Measurements from ENCODE around the gene RGS17.
"Not testable (repeated sequence)": the region's sequence is repeated elsewhere in the genome, so short reads cannot be mapped to it uniquely, and the experiment has no call there.

RGS17 gene, protein sequence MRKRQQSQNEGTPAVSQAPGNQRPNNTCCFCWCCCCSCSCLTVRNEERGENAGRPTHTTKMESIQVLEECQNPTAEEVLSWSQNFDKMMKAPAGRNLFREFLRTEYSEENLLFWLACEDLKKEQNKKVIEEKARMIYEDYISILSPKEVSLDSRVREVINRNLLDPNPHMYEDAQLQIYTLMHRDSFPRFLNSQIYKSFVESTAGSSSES

DNA sequence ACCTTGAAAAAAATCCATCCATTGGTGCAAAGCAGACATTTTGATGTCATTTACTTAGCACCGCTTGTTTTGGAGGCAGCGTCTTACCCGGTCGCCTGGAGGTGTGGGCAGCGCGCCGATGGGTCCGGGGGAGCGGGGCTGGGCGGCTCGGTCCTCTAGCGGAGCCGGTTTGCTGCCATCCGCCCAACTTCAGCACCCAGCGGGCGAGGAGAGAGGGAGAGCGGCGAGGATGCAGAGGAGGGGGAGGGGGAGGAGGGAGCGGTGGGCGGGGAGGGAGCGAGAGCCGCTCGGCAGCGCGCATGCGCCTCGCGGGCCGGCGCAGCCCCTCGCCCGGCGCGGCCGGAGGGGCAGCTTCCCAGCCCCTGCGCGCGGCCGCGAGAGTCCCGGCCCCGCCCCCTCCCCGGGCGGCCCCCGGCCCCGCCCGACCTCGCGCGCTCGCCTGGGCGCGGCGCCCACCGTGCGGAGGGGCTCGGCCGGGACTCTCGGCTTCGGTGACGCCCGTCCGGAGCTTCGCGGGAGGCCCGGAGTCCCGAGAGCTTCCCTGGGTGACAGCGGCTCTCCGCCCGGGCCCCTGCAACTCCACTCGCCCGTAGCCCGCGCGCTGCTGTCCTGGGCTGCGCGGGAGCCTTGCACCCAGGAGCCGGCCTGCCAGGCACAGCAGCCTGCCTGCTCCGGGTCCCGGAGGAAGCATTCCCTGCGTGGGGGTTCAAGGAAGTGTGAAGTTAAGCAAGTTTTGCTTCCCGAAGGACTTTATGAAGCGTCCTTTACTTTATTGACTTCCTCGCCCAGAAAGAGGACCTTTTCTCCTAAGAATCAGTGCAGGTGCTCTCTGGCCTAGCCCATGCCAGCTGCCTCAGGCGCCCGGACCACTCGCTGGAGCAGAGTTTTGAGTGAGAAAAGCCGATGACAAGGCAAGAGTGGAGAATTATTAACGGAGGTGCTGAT is at the start of gene RGS17:
RGS17 (minus strand) TSS at position 246 of the 945 bp plus-strand sequence. CDS start 87,264 bp downstream, outside the sequence.
- peak; percentile 95 for DNase-seq (ENCODE audit: low spot score)

DNA sequence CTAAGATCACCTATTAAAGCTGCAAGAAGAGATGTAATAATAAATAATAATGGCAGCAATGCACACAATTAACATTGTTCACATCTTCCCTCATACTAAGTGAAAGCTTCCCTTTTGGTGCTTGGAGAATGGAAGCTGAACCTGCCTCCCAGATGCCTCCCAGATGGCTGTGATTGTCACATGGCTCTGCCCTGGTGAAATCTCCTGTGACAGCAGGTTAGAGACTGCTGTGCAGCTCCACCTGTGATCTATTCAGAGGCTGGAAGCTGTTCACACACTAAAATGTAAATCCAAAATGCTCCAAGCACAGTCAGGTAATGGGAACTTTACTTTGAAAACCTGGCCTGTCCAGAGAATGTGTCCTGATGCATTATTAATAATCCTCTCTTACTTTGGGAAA is 41.7 kb upstream of the RGS17 start:
- DNase-seq (ENCODE audit: low spot score), result no peak

DNA sequence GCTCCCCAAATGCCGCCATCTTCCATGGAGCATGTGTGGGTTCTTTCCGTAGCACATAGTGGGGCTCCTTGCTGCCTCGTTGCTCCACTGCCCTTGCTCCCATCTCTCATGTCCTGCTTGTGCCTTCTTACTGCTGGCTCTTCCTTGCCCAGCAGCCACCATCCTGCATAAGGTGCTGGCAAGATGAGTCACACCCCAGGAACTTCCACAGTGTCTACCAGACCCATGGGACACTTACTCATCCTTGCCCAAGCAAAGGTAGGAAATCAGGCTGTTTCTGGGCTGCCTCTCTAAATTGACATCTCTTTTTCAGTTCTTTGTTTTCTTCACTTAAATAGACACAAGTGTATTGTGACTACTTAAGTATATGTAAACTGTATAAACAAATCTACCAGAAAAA is 39.4 kb upstream of the RGS17 start:
- DNase-seq (ENCODE audit: low spot score), result peak; percentile 26

DNA sequence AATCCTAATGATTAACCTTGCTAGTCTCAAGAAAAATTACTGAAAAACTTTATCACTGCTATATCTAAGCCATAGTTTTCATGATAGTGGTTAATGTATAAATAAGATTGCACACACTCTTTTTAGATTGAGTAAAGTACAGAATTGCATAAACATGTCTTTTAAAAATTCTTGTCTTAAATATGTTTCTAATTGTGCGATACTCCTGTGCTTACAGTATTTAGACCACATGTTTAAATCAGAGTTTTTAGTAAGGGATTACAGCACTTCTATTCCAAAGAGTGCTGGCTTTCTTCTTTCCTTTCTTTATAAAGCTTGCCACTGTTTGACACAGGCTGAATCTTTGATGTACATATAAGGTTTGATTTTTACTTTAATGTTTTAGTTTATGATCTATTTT is 36.8 kb upstream of the RGS17 start:
- DNase-seq (ENCODE audit: low spot score), result no peak

DNA sequence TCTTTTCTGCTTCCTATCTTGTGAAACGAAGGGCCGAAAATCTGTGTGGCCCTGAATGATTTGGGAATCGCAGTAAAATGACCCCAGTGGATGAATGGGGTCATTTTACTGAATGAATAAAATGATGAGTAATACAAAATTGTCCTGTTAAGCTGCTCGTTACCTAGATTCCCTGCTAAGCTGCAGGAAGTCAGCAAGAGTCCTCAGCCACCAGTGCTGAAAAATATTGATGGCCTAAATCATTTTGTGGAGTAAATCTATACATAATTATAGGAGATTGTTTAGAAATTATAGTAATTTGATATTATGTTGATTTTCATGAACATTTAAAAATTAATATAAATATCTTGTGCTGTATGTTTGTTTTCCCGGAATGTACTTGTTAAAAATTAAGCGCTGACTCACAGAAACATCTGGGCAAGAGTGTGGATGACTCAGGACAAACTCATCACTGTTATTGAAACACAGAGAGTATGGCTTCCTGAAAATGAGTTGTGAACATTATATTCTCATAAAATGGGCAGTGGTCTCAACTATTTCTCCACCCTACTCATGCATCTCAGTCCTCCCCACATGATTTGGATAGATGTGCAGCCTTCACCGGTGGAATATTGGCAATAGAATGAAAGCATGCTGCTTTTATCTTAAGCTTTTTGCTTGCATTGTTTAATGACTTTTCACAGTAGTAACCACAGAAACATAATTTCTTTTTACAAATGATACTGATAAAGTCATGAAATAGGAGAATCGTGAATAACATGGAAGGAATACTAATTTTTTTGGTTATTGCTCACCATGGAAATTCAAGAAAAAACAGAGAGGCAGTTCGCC is 36.2 kb upstream of the RGS17 start:
- peak; percentile 29 for DNase-seq (ENCODE audit: low spot score)

DNA sequence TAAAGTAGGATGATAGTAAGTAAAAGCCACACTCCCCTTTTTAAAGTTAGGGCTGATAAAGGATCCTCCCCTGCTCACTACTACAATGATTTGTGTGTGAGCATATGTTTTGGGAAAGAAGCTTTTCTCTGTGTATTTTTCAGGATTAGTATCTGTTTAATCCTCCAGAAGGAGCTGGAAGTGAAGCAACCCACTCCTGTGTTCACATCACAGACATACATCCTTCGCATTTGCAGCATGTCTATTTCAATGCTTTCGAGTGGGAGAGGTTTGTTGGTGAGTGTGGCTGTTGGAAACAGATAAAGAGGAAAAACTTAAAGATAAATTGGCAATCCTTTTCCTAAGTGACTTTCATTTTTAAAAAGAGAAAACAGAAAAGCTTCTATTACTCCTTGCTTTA is 31.6 kb upstream of the RGS17 start:
- DNase-seq (ENCODE audit: low spot score), result no peak

DNA sequence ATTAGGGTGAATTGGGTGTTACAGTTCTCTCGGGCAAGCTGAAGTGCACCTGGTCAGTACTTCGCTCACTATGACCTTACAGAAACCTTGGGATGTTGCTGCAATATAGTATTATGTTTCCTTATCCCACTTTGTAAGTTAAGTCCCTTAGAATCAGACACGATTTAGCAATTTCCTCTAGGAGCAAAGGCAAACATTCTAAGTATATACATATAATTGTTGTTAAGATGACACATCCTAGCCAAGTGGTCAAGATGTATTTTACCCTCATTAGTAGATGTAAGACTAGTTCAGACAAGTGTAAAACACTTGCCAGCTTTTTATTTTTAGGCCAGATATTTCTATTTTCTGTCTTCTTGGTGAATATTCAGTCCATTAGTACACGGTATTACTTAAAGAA is 31.1 kb upstream of the RGS17 start:
- no peak for DNase-seq (ENCODE audit: low spot score)

DNA sequence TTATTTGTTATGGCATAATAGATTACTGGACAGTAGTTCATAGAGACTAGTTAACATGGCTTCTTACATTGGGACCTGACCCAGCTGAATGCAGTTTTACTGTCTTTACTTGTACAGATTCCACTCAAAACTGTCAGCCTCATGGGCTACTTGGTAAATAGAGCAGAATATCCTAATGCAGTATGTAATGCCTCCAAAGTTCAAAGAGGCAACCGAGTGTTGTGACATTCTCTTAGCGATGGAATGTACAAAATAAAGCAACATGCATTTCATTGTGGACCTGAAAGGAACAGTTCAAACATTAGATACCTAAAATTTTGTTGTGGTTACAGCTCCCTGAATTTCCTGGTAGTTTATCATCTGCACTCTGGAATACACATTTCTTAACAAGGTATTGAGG is 29.1 kb upstream of the RGS17 start:
- no peak for DNase-seq (ENCODE audit: low spot score)

DNA sequence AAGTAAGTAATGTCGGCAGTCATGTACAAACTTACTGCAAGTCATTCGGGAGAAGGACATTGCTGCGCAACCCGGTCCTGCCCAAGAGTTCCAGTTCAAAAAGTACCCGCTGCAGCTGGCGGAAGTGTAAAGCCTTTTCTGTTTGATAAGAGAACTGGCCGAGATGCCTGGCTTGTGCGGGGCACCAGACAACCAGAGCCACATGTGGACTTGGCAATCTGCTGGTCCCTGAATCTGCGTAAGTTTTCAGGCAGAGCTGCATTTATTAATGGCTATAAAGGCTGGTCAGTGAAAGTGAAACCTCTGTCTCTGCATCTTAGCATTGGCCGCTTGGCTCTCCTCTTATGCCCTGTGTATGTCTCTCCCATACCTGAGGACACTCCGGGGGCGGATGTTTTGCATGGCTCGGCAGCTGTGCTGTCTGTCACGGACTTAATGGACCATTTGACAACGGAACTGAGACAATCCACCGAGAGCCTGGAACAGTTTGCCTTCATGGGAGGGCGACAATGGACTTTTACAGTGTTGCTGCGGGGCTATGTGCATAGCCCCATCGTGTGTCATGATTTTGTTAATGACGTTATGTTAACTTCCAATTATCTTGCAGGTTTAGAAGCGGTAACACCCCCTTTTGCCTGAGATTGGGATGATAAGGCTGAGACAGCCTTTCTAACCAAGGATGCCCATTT is 19.8 kb upstream of the RGS17 start:
- DNase-seq (ENCODE audit: low spot score), result no peak

DNA sequence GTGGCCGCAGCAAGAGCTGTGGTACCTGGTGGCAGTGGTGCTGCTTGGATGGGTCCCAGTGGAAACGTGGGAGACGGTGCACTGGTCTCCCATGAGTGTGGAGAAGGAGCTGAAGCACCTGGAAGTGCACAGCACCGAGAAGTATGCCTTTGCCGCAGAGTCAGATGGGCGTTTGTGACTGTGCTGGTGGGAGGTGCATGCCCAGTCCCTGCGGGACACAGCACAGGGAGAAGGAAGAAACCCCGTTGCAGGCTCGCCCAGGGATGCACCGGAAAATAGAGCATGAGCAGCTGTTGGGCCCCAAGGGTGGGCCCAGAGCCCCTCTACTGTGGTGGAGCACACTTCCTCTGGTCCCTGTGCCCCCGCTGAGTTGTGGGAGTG is 19.3 kb upstream of the RGS17 start:
- DNase-seq (ENCODE audit: low spot score), result no peak

DNA sequence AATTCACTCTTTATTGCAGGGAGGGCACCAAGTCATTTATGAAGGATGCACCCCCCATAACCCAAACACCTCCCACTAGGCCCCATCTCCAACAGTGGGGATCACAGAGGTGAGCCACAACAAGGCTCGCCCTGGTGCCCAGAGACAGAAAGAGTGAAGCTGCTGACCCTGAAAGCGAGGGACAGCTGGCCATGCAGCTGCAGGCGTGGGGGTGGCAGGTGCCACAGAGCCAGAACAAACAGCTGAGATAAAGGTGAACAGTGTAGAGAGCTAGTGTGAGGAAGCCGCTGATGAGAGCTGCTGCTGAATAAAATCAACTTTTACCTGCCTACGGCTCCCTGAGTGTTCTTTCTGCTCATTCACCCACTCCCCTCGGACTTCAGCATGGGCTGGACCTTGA is 18.8 kb upstream of the RGS17 start:
- no peak for DNase-seq (ENCODE audit: low spot score)

DNA sequence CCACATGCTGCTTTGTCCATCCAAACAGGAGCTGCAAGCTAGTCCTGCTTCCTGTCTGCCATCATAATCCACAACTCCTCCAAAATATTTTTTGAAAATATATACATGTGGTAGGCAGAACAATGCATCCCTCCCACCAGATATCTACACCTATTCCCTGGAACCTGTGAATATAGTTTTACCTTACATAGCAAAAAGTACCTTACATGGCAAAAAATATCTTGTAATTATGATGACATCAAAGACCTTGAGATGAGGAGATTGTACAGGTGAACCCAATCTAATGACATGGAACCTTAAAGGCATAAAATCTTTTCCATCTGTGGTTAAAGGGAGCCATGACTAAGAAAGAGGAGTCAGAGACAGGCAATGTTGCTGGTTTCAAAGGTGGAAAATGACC is 15.3 kb upstream of the RGS17 start:
- DNase-seq (ENCODE audit: low spot score), result no peak

DNA sequence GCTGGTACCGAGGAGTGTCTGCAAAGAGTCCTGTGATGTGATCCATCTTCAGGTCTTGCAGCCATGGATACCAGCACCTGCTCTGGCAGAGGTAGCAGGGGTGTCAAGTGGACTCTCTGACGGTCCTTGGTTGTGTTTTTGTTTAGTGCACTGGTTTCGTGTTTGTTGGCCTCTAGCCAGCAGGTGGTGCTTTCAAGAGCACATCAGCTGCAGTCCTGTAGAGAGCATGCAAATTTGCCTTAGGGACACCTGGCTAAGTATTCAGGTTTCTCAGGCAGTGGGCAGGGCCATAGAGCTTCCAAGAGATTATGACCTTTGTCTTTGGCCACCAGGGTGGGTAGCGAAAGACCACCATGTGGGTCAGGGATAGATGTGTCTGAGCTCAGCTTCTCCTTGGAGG is 14.5 kb upstream of the RGS17 start:
- DNase-seq (ENCODE audit: low spot score), result no peak

DNA sequence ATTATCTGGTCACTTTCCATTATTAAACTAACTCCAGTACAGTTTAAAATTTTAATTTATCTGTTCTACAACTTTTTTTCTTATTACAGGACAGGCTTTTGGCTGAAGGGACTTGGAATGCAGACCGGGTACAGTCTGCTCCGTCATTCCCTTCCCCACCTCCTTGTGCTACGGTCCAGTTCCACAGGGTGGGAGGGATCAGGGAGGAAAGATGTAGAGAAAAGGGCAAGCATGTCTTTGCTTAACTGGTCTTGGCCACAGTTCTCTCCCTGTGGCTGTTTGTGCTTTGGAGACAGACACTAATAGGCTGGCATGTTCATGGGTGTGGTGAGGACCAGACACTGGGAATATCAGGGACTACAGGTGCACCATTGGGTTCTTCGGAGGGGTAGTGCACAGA is 12.1 kb upstream of the RGS17 start:
- no peak for DNase-seq (ENCODE audit: low spot score)

DNA sequence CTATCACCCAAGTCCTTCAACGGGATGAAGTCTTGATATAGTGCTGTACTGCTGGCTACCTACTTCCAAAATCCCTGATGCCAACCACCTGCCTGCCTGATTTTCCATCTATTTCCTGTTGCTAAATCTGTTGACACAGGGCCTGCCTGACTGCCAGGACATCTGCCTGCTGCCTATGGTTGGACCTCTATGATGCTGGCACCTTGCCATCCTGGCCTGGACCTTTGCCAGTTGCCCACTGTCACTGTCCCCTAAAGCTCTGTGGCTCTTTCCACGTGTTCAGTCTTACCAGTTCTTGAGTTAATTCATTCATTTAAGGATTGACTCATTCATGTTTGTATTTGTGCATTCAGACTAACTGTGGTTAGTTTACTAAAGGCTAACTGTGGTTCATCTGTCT is 9.2 kb upstream of the RGS17 start:
- no peak for DNase-seq (ENCODE audit: low spot score)

DNA sequence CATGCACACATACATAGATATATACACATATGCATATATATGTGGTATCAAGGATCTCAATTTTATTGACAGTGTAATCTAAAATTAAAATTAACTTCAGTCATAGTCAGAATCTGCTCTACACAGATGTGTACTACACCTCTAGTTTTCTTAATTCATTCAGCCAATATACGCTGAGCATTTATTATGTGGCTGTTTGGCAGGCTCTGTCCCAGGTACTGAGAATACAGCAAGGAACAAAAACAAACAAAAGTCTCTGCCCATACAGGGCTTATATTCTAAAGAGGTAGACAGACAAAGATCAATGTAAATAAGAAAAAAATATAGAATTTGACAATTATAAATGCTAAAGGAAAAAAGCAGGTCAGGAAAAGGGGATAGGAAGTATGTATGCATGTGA is 7.8 kb upstream of the RGS17 start:
- no peak for DNase-seq (ENCODE audit: low spot score)

DNA sequence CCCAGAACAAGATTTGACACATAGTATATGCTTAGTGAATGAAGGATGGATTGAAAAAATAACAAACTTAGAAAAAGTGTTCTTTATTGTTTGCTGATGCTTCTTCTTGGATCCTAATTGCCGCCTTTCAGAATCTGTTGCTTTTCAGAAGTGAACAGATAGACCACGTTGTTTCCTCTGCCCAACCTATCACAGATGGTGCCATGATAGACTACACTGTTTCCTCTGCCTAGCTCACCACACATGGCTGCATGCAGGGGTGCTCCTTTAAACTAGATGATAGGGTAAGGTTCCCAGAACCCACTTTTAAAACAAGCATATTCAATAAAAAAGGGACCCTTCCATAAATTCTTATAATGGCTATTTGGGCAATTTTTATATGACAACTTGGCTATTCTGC is 4.6 kb upstream of the RGS17 start:
- no peak for DNase-seq (ENCODE audit: low spot score)

DNA sequence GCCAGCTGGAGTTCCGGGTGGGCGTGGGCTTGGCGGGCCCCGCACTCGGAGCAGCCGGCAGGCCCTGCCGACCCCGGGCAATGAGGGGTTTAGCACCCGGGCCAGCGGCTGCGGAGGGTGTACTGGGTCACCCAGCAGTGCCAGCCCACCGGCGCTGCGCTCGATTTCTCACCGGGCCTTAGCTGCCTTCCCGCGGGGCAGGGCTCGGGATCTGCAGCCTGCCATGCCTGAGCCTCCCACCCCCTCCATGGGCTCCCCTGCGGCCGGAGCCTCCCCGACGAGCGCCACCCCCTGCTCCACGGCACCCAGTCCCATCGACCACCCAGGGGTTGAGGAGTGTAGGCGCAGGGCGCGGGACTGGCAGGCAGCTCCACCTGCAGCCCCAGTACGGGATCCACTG is 2.6 kb upstream of the RGS17 start:
- DNase-seq (ENCODE audit: low spot score), result not testable (repeated sequence)

DNA sequence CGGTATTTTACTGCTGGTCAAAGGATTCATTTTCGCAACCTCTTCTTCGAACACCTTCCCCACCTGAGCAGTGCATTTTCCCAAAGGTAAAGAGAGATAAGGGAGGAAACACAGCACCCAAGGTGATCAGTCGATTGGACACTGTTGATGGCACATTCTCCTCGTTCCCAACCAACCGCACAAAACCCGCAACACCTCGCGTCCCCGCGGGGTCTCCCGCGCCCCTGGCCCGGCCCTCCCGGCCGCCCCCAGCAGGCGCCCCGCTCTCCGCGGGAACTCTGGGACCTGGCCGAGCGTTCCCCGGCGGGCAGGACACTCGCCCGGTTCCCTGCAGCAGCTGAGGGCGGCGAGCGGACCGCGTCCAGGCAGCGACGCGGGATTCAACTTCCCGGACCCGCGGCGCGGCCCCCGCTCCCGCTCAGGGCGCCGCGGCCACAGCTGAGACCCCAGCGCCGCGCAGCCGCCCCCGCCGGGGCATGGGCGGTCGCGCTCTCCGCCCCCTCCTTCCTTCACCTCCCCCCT is 506 bp downstream of the RGS17 start:
- peak; percentile 32 for DNase-seq (ENCODE audit: low spot score)

DNA sequence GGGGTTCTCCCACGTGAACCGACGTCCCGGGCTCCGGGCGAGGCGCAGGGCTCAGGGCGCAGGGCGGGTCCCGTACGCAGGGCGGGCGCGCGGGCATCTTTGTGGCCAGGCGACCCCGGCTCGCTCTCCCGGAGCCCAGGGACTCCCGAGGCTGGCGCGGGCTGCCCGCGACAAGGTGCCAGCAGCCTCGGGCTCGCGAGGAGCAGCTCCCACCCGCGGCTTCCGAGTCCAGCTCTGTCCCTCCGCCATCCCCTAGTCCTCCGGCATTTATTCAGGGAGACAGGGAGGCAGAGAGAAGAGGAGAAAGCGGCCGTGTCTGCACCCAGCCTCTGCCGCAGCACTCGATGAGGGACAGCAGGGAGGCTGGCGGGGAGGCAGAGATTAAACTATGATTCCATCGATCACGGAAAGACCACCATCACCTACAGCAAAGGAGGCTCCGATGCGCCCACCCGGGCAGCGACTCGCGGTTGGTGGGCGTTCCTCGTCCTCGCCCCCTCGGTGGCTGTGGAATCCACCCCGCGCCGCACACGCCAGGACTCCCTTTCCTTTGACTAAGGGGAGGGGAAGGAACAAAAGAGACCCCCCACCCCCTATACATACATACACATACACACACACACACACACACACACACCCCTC is 1.1 kb downstream of the RGS17 start:
- peak; percentile 38 for DNase-seq (ENCODE audit: low spot score)

DNA sequence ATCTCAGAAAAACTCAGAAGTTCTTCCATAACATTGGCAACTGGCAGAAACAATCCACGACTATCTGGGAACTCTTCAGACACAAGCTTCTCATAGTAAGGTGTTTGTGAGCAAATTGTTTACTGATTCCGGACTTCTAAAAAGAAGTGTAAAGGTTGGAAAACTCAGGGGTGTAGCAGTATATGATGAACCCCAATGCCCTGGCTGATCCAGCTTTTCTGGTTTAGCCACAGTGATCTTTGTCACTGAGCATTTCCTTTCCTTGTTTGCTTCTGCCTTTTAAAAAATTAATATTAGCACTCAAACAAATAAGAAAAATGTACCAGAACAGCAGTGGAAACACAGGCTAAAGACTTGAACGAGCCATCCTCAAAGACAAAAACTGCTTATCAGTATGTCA is 4.9 kb downstream of the RGS17 start:
- no peak for DNase-seq (ENCODE audit: low spot score)
